HCT116 (cell line): ENCODE data around the gene SCN3B. TPM values are rescaled to one million over a fixed set of nuclear protein-coding genes. Genes with fewer than 3 reads are reported as not detected.

ENCODE experiments used
- total RNA-seq: library from RNA; stranded (reverse); gene quantifications from one replicate; pipeline ENCODE4 v1.2.1, GENCODE V29; 2021; ENCODE audit not compliant: unreplicated experiment

Gene SCN3B
- total RNA-seq, 1 experiment from 2014 or later, result 0.05 TPM

Other genes with a start within 250 kb of the SCN3B start
- gene GRAMD1B, start 224.4 kb downstream of the SCN3B start, total RNA-seq, result 12.7 TPM
- gene ZNF202, start 87.0 kb upstream of the SCN3B start, total RNA-seq, result 16.9 TPM
- not detected for gene OR6X1, start 99.9 kb upstream of the SCN3B start, total RNA-seq
- not detected for gene OR6M1, start 151.7 kb upstream of the SCN3B start, total RNA-seq
- not detected for gene TMEM225, start 231.0 kb upstream of the SCN3B start, total RNA-seq
- not detected for gene OR8D4, start 247.5 kb upstream of the SCN3B start, total RNA-seq